ENCODE measurements around the gene ZC3H18. TPM values are rescaled to one million over a fixed set of nuclear protein-coding genes. Genes with fewer than 3 reads are reported as not detected.

ZC3H18 gene
- total RNA-seq, 4 donors from 2014 or later, result 19.7 to 52.2 (median 28.1) TPM

GRCh38 chr16:88647178-88648070, 77.2 kb downstream of the ZC3H18 start:
- Histone ChIP-seq H3K4me3 (no peak overlapping the region), H3K36me3 (peaks cover 0 to 57% (median 0%) of the 10 kb centered on the region in 3 donors), H3K27ac (no peak overlapping the region), H3K9me3 (no peaks in the 10 kb centered on the region), H3K4me1 (peaks cover 0 to 27% (median 17%) of the 10 kb centered on the region in 4 donors), H3K27me3 (no peaks in the 10 kb centered on the region)
- no peak for DNase-seq (ENCODE audit: low spot score in 2 of 2)
- 89 to 91% methylated on average over 14 to 15 of the region's 22 CpGs for WGBS, 2 donors
- TF ChIP-seq CTCF (IDR thresholded peaks at IDR 0.05) (no peak), EP300 (IDR thresholded peaks at IDR 0.05) (no peak), POLR2A (IDR thresholded peaks at IDR 0.05) (no peak)

GRCh38 chr16:88649195-88649923, 79.2 kb downstream of the ZC3H18 start:
- peak overlapping the region; percentile 40 to 71 (median 67) for H3K4me3 ChIP-seq
- peaks cover 0 to 59% (median 0%) of the 10 kb centered on the region in 3 donors for H3K36me3 ChIP-seq
- 74 to 85% methylated on average over 19 to 20 of the region's 20 CpGs for WGBS, 2 donors
- TF ChIP-seq CTCF (IDR thresholded peaks at IDR 0.05) (no peak), POLR2A (IDR thresholded peaks at IDR 0.05) (no peak), EP300 (IDR thresholded peaks at IDR 0.05) (no peak)
- peak overlapping the region in 3 of 4 donors; percentile 15 to 87 (median 78) for H3K27ac ChIP-seq
- H3K9me3 ChIP-seq, result no peaks in the 10 kb centered on the region
- peaks cover 0 to 27% (median 17%) of the 10 kb centered on the region in 4 donors for H3K4me1 ChIP-seq
- H3K27me3 ChIP-seq, result no peaks in the 10 kb centered on the region
- DNase-seq (ENCODE audit: low spot score in 2 of 2), result no peak

- peak overlapping the region in 3 of 4 donors; percentile 70 to 87 (median 78) for H3K27ac ChIP-seq
- TF ChIP-seq CTCF (IDR thresholded peaks at IDR 0.05) (peak in 1 of 5 experiments; percentile 11), EP300 (IDR thresholded peaks at IDR 0.05) (no peak)
- 0 to 21% methylated on average over 6 to 13 of the region's 37 CpGs for WGBS, 2 donors
Observed at GRCh38 chr16:88649924-88650748, 79.9 kb downstream of the ZC3H18 start.

GRCh38 chr16:88650749-88651275, 80.6 kb downstream of the ZC3H18 start, which contains the start of gene CYBA:
Gene CYBA, minus strand, starts transcription at chr16:88651053. Its CDS starts 40 bp downstream, at chr16:88651013.
- DNase-seq (ENCODE audit: low spot score in 2 of 2), result peak; percentile 31 to 47
- H3K9me3 ChIP-seq, result no peaks in the 10 kb centered on the region
- peak within 1 kb of the TSS in 3 of 4 donors; percentile 70 to 87 (median 78) for H3K27ac ChIP-seq
- no peaks in the 10 kb centered on the region for H3K27me3 ChIP-seq
- WGBS, 2 donors, result 2 to 4% methylated on average over 19 to 29 of the region's 41 CpGs
- peak within 1 kb of the TSS; percentile 40 to 71 (median 67) for H3K4me3 ChIP-seq
- H3K36me3 ChIP-seq, result peaks cover 0 to 62% (median 6%) of the 10 kb centered on the region in 3 donors
- TF ChIP-seq POLR2A (IDR thresholded peaks at IDR 0.05), result peak in 1 of 2 donors; percentile 34
- no peak for TF ChIP-seq EP300 (IDR thresholded peaks at IDR 0.05)
- TF ChIP-seq CTCF (IDR thresholded peaks at IDR 0.05), result no peak
- H3K4me1 ChIP-seq, result peaks cover 0 to 27% (median 17%) of the 10 kb centered on the region in 4 donors

More at GRCh38 chr16:88649924-88650748, 79.9 kb downstream of the ZC3H18 start:
- H3K27me3 ChIP-seq, result no peaks in the 10 kb centered on the region
- H3K36me3 ChIP-seq, result peaks cover 0 to 62% (median 6%) of the 10 kb centered on the region in 3 donors
- no peak for DNase-seq (ENCODE audit: low spot score in 2 of 2)
- peaks cover 0 to 27% (median 17%) of the 10 kb centered on the region in 4 donors for H3K4me1 ChIP-seq
- H3K9me3 ChIP-seq, result no peaks in the 10 kb centered on the region
- peak overlapping the region; percentile 40 to 71 (median 67) for H3K4me3 ChIP-seq
